KMS-11 (cell line): Measurements from ENCODE around the gene ALKBH3.

Source experiments
- H2AFZ ChIP-seq: fragments of 200-600 bp; sonication (generic); 2 replicates; pipeline ENCODE4 v1.6.1; 2016; ENCODE audit warnings: antibody characterized with exemption, mixed run types, low read depth
- H3K27ac ChIP-seq: fragments of 200-600 bp; sonication (generic); 2 replicates; pipeline ENCODE4 v1.6.1; 2016; ENCODE audit warnings: mild to moderate bottlenecking, mixed run types
- H3K27me3 ChIP-seq: fragments of 200-600 bp; sonication (generic); 2 replicates; pipeline ENCODE4 v1.6.1; 2017; ENCODE audit warnings: mild to moderate bottlenecking, low read depth, mixed run types, moderate library complexity; ENCODE audit not compliant: insufficient read depth
- H3K36me3 ChIP-seq: fragments of 200-600 bp; sonication (generic); 2 replicates; pipeline ENCODE4 v1.6.1; 2017; ENCODE audit warnings: mild to moderate bottlenecking, mixed run types; ENCODE audit not compliant: insufficient read depth
- H3K4me1 ChIP-seq: fragments of 200-600 bp; sonication (generic); 2 replicates; pipeline ENCODE4 v1.6.1; 2016; ENCODE audit warnings: mild to moderate bottlenecking, low read depth, mixed run types; ENCODE audit not compliant: poor library complexity, severe bottlenecking
- H3K4me2 ChIP-seq: fragments of 200-600 bp; sonication (generic); 2 replicates; pipeline ENCODE4 v1.7.0; 2016; ENCODE audit warnings: mild to moderate bottlenecking, mixed run types
- H3K4me3 ChIP-seq: fragments of 200-600 bp; sonication (generic); IDR thresholded peaks from 2 replicates; pipeline ENCODE4 v1.6.1; 2017; ENCODE audit warnings: low read depth, low read length, mixed read lengths; ENCODE audit not compliant: insufficient read depth
- H3K79me2 ChIP-seq: fragments of 200-600 bp; sonication (generic); 2 replicates; pipeline ENCODE4 v1.6.1; 2016; ENCODE audit warnings: low read depth, mixed run types; ENCODE audit not compliant: insufficient read depth
- H3K9ac ChIP-seq: fragments of 200-600 bp; sonication (generic); 2 replicates; pipeline ENCODE4 v1.6.1; 2016; ENCODE audit warnings: mild to moderate bottlenecking, mixed run types
- H4K20me1 ChIP-seq: fragments of 200-600 bp; sonication (generic); 2 replicates; pipeline ENCODE4 v1.6.1; 2016; ENCODE audit warnings: mild to moderate bottlenecking, mixed run types; ENCODE audit not compliant: insufficient read depth
- TF ChIP-seq, protein P1 (sequence below): fragments of 200-600 bp; sonication (generic); conservative IDR thresholded peaks from 2 replicates; pipeline ENCODE4 v1.6.1; 2017; ENCODE audit warnings: low read depth, mild to moderate bottlenecking, antibody characterized with exemption, low read length, moderate library complexity, mixed read lengths

ALKBH3 gene

DNA sequence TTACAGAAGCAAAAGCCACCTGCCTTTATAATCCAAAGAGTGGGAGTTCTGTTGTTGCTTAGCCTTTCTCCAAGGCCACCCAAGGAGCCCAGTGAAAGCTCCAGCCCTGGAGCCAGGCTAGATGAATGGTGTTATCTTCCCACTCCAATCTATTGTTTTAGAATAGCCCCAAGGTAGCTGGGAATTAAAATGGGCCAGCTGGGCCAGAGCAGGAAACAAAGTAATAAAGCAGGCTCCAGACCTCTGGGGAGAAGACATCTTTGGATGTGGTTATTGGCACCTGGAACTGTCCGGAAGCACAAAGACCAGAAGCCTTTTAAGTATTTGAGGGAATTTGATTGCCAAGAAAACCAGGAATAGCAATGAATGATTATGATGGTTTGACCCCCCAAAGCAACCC is 70.6 kb downstream of the ALKBH3 start:
- H3K27me3 ChIP-seq, result no peaks in the 10 kb centered on the region
- no peaks in the 10 kb centered on the region for H3K36me3 ChIP-seq
- TF ChIP-seq, protein P1, sequence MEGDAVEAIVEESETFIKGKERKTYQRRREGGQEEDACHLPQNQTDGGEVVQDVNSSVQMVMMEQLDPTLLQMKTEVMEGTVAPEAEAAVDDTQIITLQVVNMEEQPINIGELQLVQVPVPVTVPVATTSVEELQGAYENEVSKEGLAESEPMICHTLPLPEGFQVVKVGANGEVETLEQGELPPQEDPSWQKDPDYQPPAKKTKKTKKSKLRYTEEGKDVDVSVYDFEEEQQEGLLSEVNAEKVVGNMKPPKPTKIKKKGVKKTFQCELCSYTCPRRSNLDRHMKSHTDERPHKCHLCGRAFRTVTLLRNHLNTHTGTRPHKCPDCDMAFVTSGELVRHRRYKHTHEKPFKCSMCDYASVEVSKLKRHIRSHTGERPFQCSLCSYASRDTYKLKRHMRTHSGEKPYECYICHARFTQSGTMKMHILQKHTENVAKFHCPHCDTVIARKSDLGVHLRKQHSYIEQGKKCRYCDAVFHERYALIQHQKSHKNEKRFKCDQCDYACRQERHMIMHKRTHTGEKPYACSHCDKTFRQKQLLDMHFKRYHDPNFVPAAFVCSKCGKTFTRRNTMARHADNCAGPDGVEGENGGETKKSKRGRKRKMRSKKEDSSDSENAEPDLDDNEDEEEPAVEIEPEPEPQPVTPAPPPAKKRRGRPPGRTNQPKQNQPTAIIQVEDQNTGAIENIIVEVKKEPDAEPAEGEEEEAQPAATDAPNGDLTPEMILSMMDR, result no peak
- H3K4me3 ChIP-seq, result no peak overlapping the region
- no peaks in the 10 kb centered on the region for H3K79me2 ChIP-seq
- no peak overlapping the region for H2AFZ ChIP-seq
- no peaks in the 10 kb centered on the region for H4K20me1 ChIP-seq
- no peak overlapping the region for H3K9ac ChIP-seq
- no peak overlapping the region for H3K4me2 ChIP-seq
- no peaks in the 10 kb centered on the region for H3K4me1 ChIP-seq
- H3K27ac ChIP-seq, result no peak overlapping the region

DNA sequence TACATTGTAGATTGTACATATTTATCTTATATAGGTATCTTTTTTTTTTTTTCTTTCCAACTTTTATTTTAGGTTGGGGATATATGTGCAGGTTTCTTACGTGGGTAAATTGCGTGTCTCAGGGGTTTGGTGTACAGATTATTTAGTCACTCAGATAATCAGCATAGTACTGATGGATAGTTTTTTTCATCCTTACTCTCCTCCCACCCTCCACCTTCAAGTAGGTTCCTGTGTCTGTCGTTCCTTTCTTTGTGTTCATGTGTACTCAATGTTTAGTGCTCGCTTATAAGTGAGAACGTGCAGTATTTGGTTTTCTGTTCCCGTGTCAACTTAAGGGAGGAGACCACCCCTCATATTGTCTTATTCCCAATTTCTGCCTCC is 71.4 kb downstream of the ALKBH3 start:
- no peak overlapping the region for H2AFZ ChIP-seq
- H3K4me1 ChIP-seq, result no peaks in the 10 kb centered on the region
- no peaks in the 10 kb centered on the region for H3K79me2 ChIP-seq
- no peaks in the 10 kb centered on the region for H3K27me3 ChIP-seq
- H3K36me3 ChIP-seq, result no peaks in the 10 kb centered on the region
- no peak overlapping the region for H3K27ac ChIP-seq
- H4K20me1 ChIP-seq, result no peaks in the 10 kb centered on the region
- H3K4me3 ChIP-seq, result no peak overlapping the region
- TF ChIP-seq, protein P1, result no peak
- no peak overlapping the region for H3K9ac ChIP-seq
- H3K4me2 ChIP-seq, result no peak overlapping the region

DNA sequence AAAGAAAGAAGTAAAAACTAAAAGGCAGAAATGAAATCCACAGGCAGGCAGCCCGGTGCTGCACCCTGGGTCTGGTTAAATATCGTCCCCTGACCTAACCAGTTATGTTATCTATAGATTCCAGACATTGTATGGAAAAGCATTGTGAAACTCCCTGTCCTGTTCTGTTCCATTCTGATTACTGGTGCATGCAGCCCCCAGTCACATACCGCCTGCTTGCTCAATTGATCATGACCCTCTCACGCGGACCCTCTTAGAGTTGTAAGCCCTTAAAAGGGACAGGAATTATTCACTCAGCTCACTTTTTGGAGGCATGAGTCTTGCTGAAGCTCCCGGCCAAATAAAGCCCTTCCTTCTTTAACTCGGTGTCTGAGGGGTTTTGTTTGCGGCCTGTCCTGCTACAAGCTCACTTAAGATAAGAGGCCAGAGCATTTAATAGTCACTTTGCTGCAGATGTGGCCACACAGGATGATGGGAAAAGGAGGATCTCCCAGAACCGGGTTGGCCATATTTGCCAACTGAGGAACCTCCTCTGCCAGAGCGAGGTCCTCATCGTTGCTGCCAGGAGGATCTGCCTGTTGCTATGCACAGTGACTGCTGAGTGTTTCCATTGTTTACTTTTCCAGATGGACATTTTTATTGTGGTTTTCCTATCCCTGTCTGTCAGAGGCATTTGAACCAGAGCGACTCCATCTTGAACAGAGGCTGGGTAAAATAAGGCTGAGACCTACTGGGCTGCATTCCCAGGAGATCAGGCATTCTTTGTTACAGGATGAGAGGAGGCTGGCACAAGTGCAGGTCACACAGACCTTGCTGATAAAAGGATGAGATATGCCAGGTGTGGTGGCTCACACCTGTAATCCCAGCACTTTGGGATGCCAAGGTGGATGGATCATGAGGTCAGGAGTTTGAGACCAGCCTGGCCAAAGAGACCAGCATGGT is 72.0 kb downstream of the ALKBH3 start:
- Histone ChIP-seq H3K4me3 (no peak overlapping the region), H2AFZ (no peak overlapping the region), H3K27ac (no peak overlapping the region), H3K9ac (no peak overlapping the region), H4K20me1 (no peaks in the 10 kb centered on the region), H3K4me1 (no peaks in the 10 kb centered on the region), H3K36me3 (no peaks in the 10 kb centered on the region), H3K27me3 (no peaks in the 10 kb centered on the region), H3K4me2 (no peak overlapping the region), H3K79me2 (no peaks in the 10 kb centered on the region)
- TF ChIP-seq, protein P1, result no peak

DNA sequence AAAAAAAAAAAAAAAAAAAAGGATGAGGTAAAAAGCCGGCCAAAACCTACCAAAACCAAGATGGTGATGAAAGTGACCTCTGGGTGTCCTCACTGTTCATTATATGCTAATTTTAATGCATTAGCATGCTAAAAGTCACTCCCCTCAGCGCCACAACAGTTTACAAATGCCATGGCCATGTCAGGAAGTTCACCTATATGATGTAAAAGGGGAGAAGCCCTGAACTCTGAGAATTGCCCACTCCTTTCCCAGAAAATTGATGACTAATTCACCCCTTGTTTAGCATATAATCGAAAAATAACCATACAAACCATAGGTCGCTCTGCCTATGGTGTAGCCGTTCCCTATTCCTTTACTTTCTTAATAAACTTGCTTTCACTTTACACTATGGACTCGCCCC is 72.9 kb downstream of the ALKBH3 start:
- TF ChIP-seq, protein P1, result no peak
- H3K4me1 ChIP-seq, result no peaks in the 10 kb centered on the region
- H3K4me3 ChIP-seq, result no peak overlapping the region
- no peak overlapping the region for H3K4me2 ChIP-seq
- H3K79me2 ChIP-seq, result no peaks in the 10 kb centered on the region
- no peaks in the 10 kb centered on the region for H4K20me1 ChIP-seq
- no peak overlapping the region for H3K9ac ChIP-seq
- H3K27ac ChIP-seq, result no peak overlapping the region
- H2AFZ ChIP-seq, result no peak overlapping the region
- no peaks in the 10 kb centered on the region for H3K27me3 ChIP-seq
- H3K36me3 ChIP-seq, result no peaks in the 10 kb centered on the region
